HCT116 (cell line): ENCODE measurements around the gene ALKBH4. TPM values are rescaled to one million over a fixed set of nuclear protein-coding genes. Genes with fewer than 3 reads are reported as not detected.
A peak's percentile ranks its signal among the peaks of the same experiment; 100 is the strongest.

Experiments used
- ATAC-seq: fragments of 200-7000 bp; cut with Tn5 transposase; 2 replicates; pipeline ENCODE4 v1.9.1; 2020; ENCODE audit warnings: mild to moderate bottlenecking, moderate library complexity
- BruUV-seq: library from RNA; stranded (reverse); fragments of 400-500 nt; replicated peaks from 2 replicates; lab custom pipeline; 2021; lab: Mats Ljungman, UMichigan
- CTCF ChIA-PET: fragments of 300-600 bp; sonication (Branson Sonifier 250); formaldehyde crosslinking; loops from one replicate; lab custom pipeline; 2021; ENCODE audit warnings: antibody characterized with exemption; lab: Charles Lee
- POLR2A ChIA-PET: fragments of 300-600, 350-600 bp; sonication (Branson Sonifier 250); formaldehyde crosslinking; loops from one replicate; lab custom pipeline; 2021; ENCODE audit warnings: antibody characterized with exemption; lab: Charles Lee
- RAD21 ChIA-PET, 2 experiments: fragments of 300-600 bp; sonication (Branson Sonifier 250); formaldehyde crosslinking; loops; one replicate each; lab custom pipeline; 2023; ENCODE audit warnings: low total read pairs in 2 of 2; ENCODE audit not compliant: uncharacterized antibody in 2 of 2, unreplicated experiment in 2 of 2, low non-redundant PET in 1 of 2; lab: Charles Lee
- DNase-seq: peaks from one replicate; pipeline ENCODE4 v3.0.0-alpha.2; 2010; ENCODE audit warnings: low read depth, low spot score
- H2AFZ ChIP-seq: fragments of 200-600 bp; shearing (Covaris generic), sonication (generic); 2 replicates; pipeline ENCODE4 v1.6.1; 2017; ENCODE audit warnings: low read depth, mixed run types, mixed read lengths, antibody characterized with exemption, low read length; ENCODE audit not compliant: poor library complexity, severe bottlenecking
- H3K27ac ChIP-seq: 2 replicates; pipeline ENCODE4 v1.5.1; 2012; ENCODE audit warnings: low read depth, low read length
- H3K27me3 ChIP-seq: fragments of 200-600 bp; sonication (generic); 2 replicates; pipeline ENCODE4 v1.6.1; 2016; ENCODE audit warnings: mixed run types, low read length, mixed read lengths; ENCODE audit not compliant: insufficient read depth
- H3K36me3 ChIP-seq, 2 experiments: fragments of 200-500 bp in 1 of 2; fragments of 200-600 bp in 1 of 2; sonication (Bioruptor generic) in 1 of 2; sonication (generic) in 1 of 2; 2 replicates each; pipeline versions ENCODE4 v1.5.1 to v1.6.1; 2014 to 2016; ENCODE audit warnings: low read length in 2 of 2, inconsistent platforms in 1 of 2, mixed read lengths in 1 of 2, mixed run types in 1 of 2; ENCODE audit not compliant: insufficient read depth in 2 of 2, control insufficient read depth in 1 of 2
- H3K4me1 ChIP-seq, 2 experiments: fragments of 200-600 bp in 1 of 2; sonication (generic) in 1 of 2; 2 replicates each; pipeline versions ENCODE4 v1.5.1 to v1.6.1; 2012 to 2017; ENCODE audit warnings: low read length in 2 of 2, inconsistent platforms in 1 of 2, mild to moderate bottlenecking in 1 of 2, mixed read lengths in 1 of 2, mixed run types in 1 of 2, moderate library complexity in 1 of 2; ENCODE audit not compliant: insufficient read depth in 2 of 2, control insufficient read depth in 1 of 2
- H3K4me2 ChIP-seq: fragments of 200-600 bp; sonication (generic); 2 replicates; pipeline ENCODE4 v1.6.1; 2017; ENCODE audit warnings: mixed run types, low read length, mixed read lengths
- H3K4me3 ChIP-seq, 2 experiments: fragments of 200-600 bp in 1 of 2; sonication (generic) in 1 of 2; replicated peaks in 1 of 2; 2 replicates each; pipeline ENCODE4 v1.5.1; 2011 to 2016; ENCODE audit warnings: low read length in 2 of 2, control low read depth in 1 of 2, low read depth in 1 of 2, mild to moderate bottlenecking in 1 of 2, mixed read lengths in 1 of 2, mixed run types in 1 of 2
- H3K79me2 ChIP-seq: fragments of 200-600 bp; sonication (generic); 2 replicates; pipeline ENCODE4 v1.6.1; 2017; ENCODE audit warnings: mild to moderate bottlenecking, mixed run types, low read length, moderate library complexity, mixed read lengths; ENCODE audit not compliant: insufficient read depth
- H3K9ac ChIP-seq: fragments of 200-600 bp; sonication (generic); 2 replicates; pipeline ENCODE4 v1.6.1; 2016; ENCODE audit warnings: low read length, mixed read lengths
- H3K9me2 ChIP-seq: fragments of 200-600 bp; sonication (generic), shearing (Covaris generic); 2 replicates; pipeline ENCODE4 v1.6.1; 2017; ENCODE audit warnings: mixed run types, mild to moderate bottlenecking, moderate library complexity; ENCODE audit not compliant: insufficient read depth
- H3K9me3 ChIP-seq, 2 experiments: fragments of 200-500 bp in 1 of 2; fragments of 200-600 bp in 1 of 2; sonication (Bioruptor generic) in 1 of 2; sonication (generic) in 1 of 2; 2 replicates each; pipeline ENCODE4 v1.6.1; 2014 to 2017; ENCODE audit warnings: low read length in 2 of 2, mixed read lengths in 2 of 2, inconsistent platforms in 1 of 2, low read depth in 1 of 2, mild to moderate bottlenecking in 1 of 2, mixed run types in 1 of 2, moderate library complexity in 1 of 2; ENCODE audit not compliant: control insufficient read depth in 1 of 2, insufficient read depth in 1 of 2
- H4K20me1 ChIP-seq: fragments of 200-600 bp; sonication (generic), shearing (Covaris generic); 2 replicates; pipeline ENCODE4 v1.6.1; 2017; ENCODE audit warnings: mixed run types, mild to moderate bottlenecking, moderate library complexity; ENCODE audit not compliant: insufficient read depth
- ATF3 ChIP-seq: IDR thresholded peaks from 2 replicates; pipeline ENCODE4 v1.6.1; 2012
- EGR1 ChIP-seq: IDR thresholded peaks from 2 replicates; pipeline ENCODE4 v1.6.1; 2012; ENCODE audit warnings: low read depth
- EZH2 ChIP-seq: fragments of 200-600 bp; sonication (generic); IDR thresholded peaks from 2 replicates; pipeline ENCODE4 v1.6.1; 2017; ENCODE audit warnings: antibody characterized with exemption, mixed run types
- EZH2phosphoT487 ChIP-seq: fragments of 200-600 bp; IDR thresholded peaks from 2 replicates; pipeline ENCODE4 v1.6.1; 2018; ENCODE audit warnings: antibody characterized with exemption, borderline replicate concordance
- FOSL1 ChIP-seq: IDR thresholded peaks from 2 replicates; pipeline ENCODE4 v1.6.1; 2012; ENCODE audit warnings: low read depth
- SP1 ChIP-seq: IDR thresholded peaks from 2 replicates; pipeline ENCODE4 v1.6.1; 2012; ENCODE audit warnings: low read depth
- TCF7L2 ChIP-seq: IDR thresholded peaks from 2 replicates; pipeline ENCODE4 v1.7.0; 2011; ENCODE audit warnings: borderline replicate concordance, inconsistent platforms; ENCODE audit not compliant: insufficient read depth, insufficient read length; ENCODE audit errors: extremely low read depth
- YY1 ChIP-seq: IDR thresholded peaks from 2 replicates; pipeline ENCODE4 v1.6.1; 2011; ENCODE audit warnings: low read length, low read depth, moderate library complexity, mild to moderate bottlenecking; ENCODE audit not compliant: insufficient replicate concordance; ENCODE audit errors: extremely low read depth
- ZFX ChIP-seq: fragments of 450-650 bp; IDR thresholded peaks from 2 replicates; pipeline ENCODE4 v1.6.1; 2017
- ZNF274 ChIP-seq: fragments of 200-500 bp; sonication (Bioruptor generic); IDR thresholded peaks from 2 replicates; pipeline ENCODE4 v1.6.1; 2014; ENCODE audit warnings: mild to moderate bottlenecking, low read depth, low read length, inconsistent platforms
- intact Hi-C: fragments of 100-400 bp; cut with micrococcal nuclease; formaldehyde crosslinking; loops from 2 replicates; pipeline ENCODE4 v1.10.0; 2022
- total RNA-seq: library from RNA; stranded (reverse); gene quantifications from one replicate; pipeline ENCODE4 v1.2.1, GENCODE V29; 2021; ENCODE audit not compliant: unreplicated experiment

Gene ALKBH4
- total RNA-seq, 1 experiment from 2014 or later: 14.9 TPM

- Histone ChIP-seq H3K27ac (no peak overlapping the region), H2AFZ (no peak overlapping the region), H3K4me2 (peak overlapping the region; percentile 6; the same call in 1 of the 2 replicates), H3K9me3 (no peaks in the 10 kb centered on the region), H3K79me2 (no peaks in the 10 kb centered on the region), H3K4me3 (no peak overlapping the region), H3K4me1 (peaks cover 15 to 39% of the 10 kb centered on the region in 2 experiments), H4K20me1 (no peaks in the 10 kb centered on the region), H3K9me2 (no peaks in the 10 kb centered on the region), H3K9ac (no peak overlapping the region), H3K36me3 (no peaks in the 10 kb centered on the region; a peak in 1 of 4 replicates), H3K27me3 (no peaks in the 10 kb centered on the region)
- RAD21 ChIA-PET: no interaction called here
- no TSS peak for BruUV-seq
- TF ChIP-seq YY1 (no peak), FOSL1 (no peak), SP1 (no peak), ATF3 (no peak), ZFX (no peak), EZH2 (no peak), ZNF274 (no peak), EZH2phosphoT487 (no peak), EGR1 (no peak), TCF7L2 (no peak)
- POLR2A ChIA-PET: no interaction called here
- CTCF ChIA-PET: no interaction called here
- no peak for DNase-seq
- ATAC-seq: no peak
- intact Hi-C loops: no loop called here
Measured at GRCh38 chr7:102444961-102445673, 19.5 kb downstream of the ALKBH4 start.
